Right lobe of liver (tissue), 6 donors: ENCODE results near the gene KRTAP5-4. TPM values are rescaled to one million over a fixed set of nuclear protein-coding genes. Genes with fewer than 3 reads are reported as not detected.
"Not testable (repeated sequence)": the region's sequence is repeated elsewhere in the genome, so short reads cannot be mapped to it uniquely, and the experiment has no call there.

ENCODE experiments used
- ATAC-seq, 4 donors: fragments of 200-7000 bp; cut with Tn5 transposase; one replicate each; pipeline ENCODE4 v1.9.1; 2020; ENCODE audit warnings: mild to moderate bottlenecking in 4 of 4, moderate library complexity in 4 of 4
- DNase-seq, 3 donors: peaks; one replicate each; pipeline ENCODE4 v3.0.0-alpha.2; 2020
- H3K27ac ChIP-seq, 3 donors: fragments of 200-600 bp; one replicate each; pipeline ENCODE4 v1.8.0; 2022
- H3K27me3 ChIP-seq, 2 donors: fragments of 200-600 bp; one replicate each; pipeline ENCODE4 v1.8.0; 2022
- H3K36me3 ChIP-seq, 4 donors: fragments of 200-600 bp; sonication (generic) in 1 of 4; one replicate each; pipeline versions ENCODE4 v1.5.1 to v1.8.0; 2017 to 2022; ENCODE audit warnings: control low read depth in 1 of 4
- H3K4me1 ChIP-seq, 4 donors: fragments of 200-600 bp; sonication (generic) in 1 of 4; one replicate each; pipeline versions ENCODE4 v1.5.1 to v1.8.0; 2017 to 2022; ENCODE audit warnings: control low read depth in 1 of 4
- H3K4me3 ChIP-seq, 3 donors: fragments of 200-600 bp; one replicate each; pipeline ENCODE4 v1.8.0; 2022
- H3K9me3 ChIP-seq, 4 donors: fragments of 200-600 bp; sonication (generic) in 1 of 4; one replicate each; pipeline versions ENCODE4 v1.5.1 to v1.8.0; 2017 to 2022; ENCODE audit warnings: control low read depth in 1 of 4
- POLR2A ChIP-seq: fragments of 450-650 bp; IDR thresholded peaks from one replicate; pipeline ENCODE4 v1.6.1; 2017; ENCODE audit warnings: antibody characterized with exemption, mild to moderate bottlenecking
- WGBS: methylation state at CpG from one replicate; pipeline ENCODE4 v1.1.6; 2018; ENCODE audit warnings: low coverage, low lambda C conversion rate; ENCODE audit not compliant: insufficient coverage; ENCODE audit errors: missing lambda C conversion rate; 5-methylcytosine and 5-hydroxymethylcytosine counted together
- intact Hi-C, 2 donors: fragments of 100-400 bp; cut with DNase I; formaldehyde crosslinking; loops; one replicate each; pipeline versions ENCODE4 v1.11.2 to v1.14.1; 2022
- total RNA-seq, 6 experiments: library from RNA; depleted of rRNA in 2 of 6; stranded (reverse); fragments of >200 nt in 2 of 6; fragmentation: NEBNext Ultra II Directional in 3 of 6; extraction: Animal tissue kit (Norgen Biotek cat#: 25700) in 3 of 6; gene quantifications; one replicate each; pipeline versions ENCODE4 v1.1.0 to v1.2.4, GENCODE V29; 2016 to 2023
- TF ChIP-seq, protein P1 (sequence below), 4 donors: fragments of 200-600 bp in 3 of 4; fragments of 450-650 bp in 1 of 4; IDR thresholded peaks; one replicate each; pipeline versions ENCODE4 v1.5.1 to v1.8.0; 2016 to 2022; ENCODE audit warnings: antibody characterized with exemption in 4 of 4, mild to moderate bottlenecking in 2 of 4
- donor health status: DM: no; HTN: yes; CAD: no.
- donor health status: DM: no; HTN: no; CAD: no.
- donor health status: DM: no; HTN: no; CAD: no.
- donor health status: DM: no; HTN: yes; CAD: no.
- donor health status: DM: no; HTN: yes; CAD: no.

Gene KRTAP5-4
- total RNA-seq, 6 experiments from 2014 or later, result not detected

DNA sequence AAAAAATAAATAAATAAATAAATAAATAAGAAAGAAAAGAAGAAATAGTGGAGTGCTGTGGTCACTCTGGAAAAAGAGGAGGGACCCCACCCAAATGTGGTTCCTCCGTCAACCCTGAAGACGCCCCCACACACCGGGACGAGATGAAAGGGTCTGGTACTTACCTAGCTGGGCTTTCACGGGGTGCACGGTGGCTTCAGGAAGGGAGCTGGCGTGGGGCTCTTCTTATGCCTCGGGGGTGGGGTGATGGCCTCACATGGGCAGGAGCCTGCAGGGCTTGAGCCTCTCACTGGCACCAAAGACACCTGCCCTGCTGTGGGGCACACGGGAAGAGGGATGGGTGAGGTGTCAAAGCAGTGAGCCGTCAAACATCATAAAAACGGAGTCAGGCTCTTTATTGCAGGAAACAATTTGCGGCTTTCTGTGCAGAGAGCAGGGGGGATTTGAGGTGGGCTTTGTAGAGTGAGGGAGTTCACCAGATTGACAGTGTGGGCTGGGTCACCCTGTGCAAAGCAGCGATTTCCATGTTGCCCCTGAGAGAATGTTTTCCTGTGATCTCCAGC, 47.1 kb upstream of the KRTAP5-4 start:
- WGBS, result 60% methylated on average over 11 of the region's 13 CpGs
- intact Hi-C loops, result no loop called here
- H3K9me3 ChIP-seq, result no peaks in the 10 kb centered on the region
- no peak for ATAC-seq
- TF ChIP-seq POLR2A, result peak; percentile 0
- TF ChIP-seq, protein P1, sequence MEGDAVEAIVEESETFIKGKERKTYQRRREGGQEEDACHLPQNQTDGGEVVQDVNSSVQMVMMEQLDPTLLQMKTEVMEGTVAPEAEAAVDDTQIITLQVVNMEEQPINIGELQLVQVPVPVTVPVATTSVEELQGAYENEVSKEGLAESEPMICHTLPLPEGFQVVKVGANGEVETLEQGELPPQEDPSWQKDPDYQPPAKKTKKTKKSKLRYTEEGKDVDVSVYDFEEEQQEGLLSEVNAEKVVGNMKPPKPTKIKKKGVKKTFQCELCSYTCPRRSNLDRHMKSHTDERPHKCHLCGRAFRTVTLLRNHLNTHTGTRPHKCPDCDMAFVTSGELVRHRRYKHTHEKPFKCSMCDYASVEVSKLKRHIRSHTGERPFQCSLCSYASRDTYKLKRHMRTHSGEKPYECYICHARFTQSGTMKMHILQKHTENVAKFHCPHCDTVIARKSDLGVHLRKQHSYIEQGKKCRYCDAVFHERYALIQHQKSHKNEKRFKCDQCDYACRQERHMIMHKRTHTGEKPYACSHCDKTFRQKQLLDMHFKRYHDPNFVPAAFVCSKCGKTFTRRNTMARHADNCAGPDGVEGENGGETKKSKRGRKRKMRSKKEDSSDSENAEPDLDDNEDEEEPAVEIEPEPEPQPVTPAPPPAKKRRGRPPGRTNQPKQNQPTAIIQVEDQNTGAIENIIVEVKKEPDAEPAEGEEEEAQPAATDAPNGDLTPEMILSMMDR (IDR thresholded peaks at IDR 0.05), result no peak
- peak in 1 of 3 donors; percentile 46 for DNase-seq
- H3K4me3 ChIP-seq, result no peak overlapping the region
- H3K27ac ChIP-seq, result peak overlapping the region; percentile 75 to 90 (median 83)
- H3K36me3 ChIP-seq, result peaks cover 0 to 5% (median 0%) of the 10 kb centered on the region in 4 donors
- H3K27me3 ChIP-seq, result no peaks in the 10 kb centered on the region
- H3K4me1 ChIP-seq, result peaks cover 0 to 52% (median 6%) of the 10 kb centered on the region in 4 donors

DNA sequence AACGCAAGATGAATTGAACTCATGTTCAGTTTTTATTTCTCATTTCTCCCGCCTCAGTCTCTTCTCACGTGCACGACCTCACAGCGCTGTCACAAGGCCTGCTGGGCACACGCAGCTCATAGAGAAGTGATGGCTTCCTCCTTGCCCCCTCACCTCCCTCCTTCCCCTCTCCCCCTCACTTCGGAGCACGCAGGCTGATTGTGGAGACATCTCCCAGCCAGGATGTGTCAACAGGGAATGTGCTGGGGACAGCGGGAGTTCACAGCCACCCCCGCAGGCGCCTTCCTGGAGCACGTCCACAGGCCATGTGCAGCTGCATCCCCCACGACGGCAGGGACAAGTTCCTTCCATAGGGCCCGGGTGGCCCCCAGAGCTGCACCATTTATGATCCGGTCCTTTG, 46.0 kb upstream of the KRTAP5-4 start:
- 27% methylated on average over 14 of the region's 16 CpGs for WGBS
- ATAC-seq, result peak; percentile 26 to 64 (median 46)

DNA sequence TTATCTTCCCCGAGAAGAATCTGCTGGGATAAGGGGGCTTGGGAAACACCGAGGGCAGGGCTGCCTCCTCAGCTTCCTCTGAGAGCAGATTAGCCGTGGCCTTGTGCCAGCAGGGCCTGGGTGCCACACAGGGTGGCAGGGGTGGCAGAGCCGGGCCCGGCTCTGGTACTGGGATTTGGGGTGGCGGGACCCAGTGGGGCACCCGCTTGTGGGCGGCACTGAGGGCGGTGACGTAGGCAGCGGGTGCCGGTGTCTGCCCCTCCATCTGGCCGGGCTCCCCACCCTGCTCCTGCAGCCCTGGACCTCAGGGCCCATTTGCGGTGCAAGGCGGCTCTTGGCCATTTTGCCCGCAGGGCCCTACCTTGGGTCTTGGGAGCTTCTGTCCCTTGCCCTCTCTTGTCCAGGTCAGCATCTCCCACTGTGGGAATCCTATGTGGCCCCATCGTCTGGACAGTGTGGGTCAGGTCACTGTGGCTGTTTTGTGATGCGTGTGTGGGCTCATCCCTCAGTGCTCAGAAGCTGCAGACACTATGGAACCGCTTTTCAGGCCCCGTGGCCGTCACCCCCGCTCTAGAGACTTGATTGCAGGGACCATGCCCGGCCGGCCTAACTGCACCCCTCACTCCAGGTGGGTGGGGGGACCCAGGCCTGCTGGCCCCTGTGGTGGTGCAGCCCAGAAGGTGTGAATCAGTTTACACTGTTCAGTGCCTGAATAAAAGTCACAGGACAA, 45.3 kb upstream of the KRTAP5-4 start:
- no peaks in the 10 kb centered on the region for H3K27me3 ChIP-seq
- peak overlapping the region; percentile 75 to 90 (median 83) for H3K27ac ChIP-seq
- TF ChIP-seq, protein P1 (IDR thresholded peaks at IDR 0.05), result no peak
- TF ChIP-seq POLR2A, result peak; percentile 35
- H3K36me3 ChIP-seq, result peaks cover 0 to 5% (median 0%) of the 10 kb centered on the region in 4 donors
- WGBS, result 35% methylated on average over 6 of the region's 24 CpGs
- H3K4me1 ChIP-seq, result peaks cover 0 to 35% (median 6%) of the 10 kb centered on the region in 4 donors
- intact Hi-C loops, result no loop called here
- H3K4me3 ChIP-seq, result peak overlapping the region; percentile 7 to 51 (median 42)
- peak; percentile 12 to 47 (median 23) for ATAC-seq
- peak; percentile 67 to 78 (median 73) for DNase-seq
- H3K9me3 ChIP-seq, result no peaks in the 10 kb centered on the region

More for the DNA sequence above, 46.0 kb upstream of the KRTAP5-4 start:
- Histone ChIP-seq H3K27me3 (no peaks in the 10 kb centered on the region), H3K27ac (peak overlapping the region; percentile 75 to 90 (median 83)), H3K4me1 (peaks cover 0 to 41% (median 6%) of the 10 kb centered on the region in 4 donors), H3K4me3 (peak overlapping the region in 2 of 3 donors; percentile 42 to 51), H3K9me3 (no peaks in the 10 kb centered on the region), H3K36me3 (peaks cover 0 to 5% (median 0%) of the 10 kb centered on the region in 4 donors)
- peak; percentile 72 to 87 (median 84) for DNase-seq
- intact Hi-C loops, result no loop called here
- TF ChIP-seq, protein P1 (IDR thresholded peaks at IDR 0.05), result no peak
- TF ChIP-seq POLR2A, result peak; percentile 18

DNA sequence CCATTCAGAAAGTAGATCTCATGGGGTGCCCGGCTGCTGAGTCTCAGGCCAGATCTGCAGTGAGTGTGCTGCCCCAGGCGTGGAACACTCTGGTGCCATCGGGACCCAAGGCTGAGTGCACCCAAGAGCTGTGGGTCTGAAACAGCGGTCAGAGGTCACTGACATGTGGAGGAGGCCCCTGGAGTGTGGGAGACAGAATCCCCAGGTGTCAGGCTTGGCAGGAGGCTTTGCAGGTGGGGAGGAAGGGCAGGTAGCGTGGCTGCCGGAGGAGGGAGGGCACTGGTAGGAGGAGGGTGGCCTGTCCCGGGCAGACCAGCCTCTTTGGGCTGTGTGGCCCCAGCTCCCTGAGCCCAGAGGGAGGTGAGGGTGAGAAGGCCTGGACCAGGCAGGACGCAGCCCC, 43.4 kb upstream of the KRTAP5-4 start:
- TF ChIP-seq, protein P1 (IDR thresholded peaks at IDR 0.05), result no peak
- peak; percentile 52 for TF ChIP-seq POLR2A
- WGBS, result 37% methylated on average over 2 of the region's 8 CpGs
- peak; percentile 2 to 60 (median 6) for ATAC-seq
- DNase-seq, result peak in 2 of 3 donors; percentile 86 to 90
- Histone ChIP-seq H3K9me3 (no peaks in the 10 kb centered on the region), H3K4me1 (peaks cover 0 to 32% (median 6%) of the 10 kb centered on the region in 4 donors), H3K4me3 (peak overlapping the region in 2 of 3 donors; percentile 38 to 50), H3K27me3 (no peaks in the 10 kb centered on the region), H3K36me3 (peaks cover 0 to 5% (median 0%) of the 10 kb centered on the region in 4 donors), H3K27ac (peak overlapping the region in 2 of 3 donors; percentile 60 to 76)
- intact Hi-C loops, result no loop called here

DNA sequence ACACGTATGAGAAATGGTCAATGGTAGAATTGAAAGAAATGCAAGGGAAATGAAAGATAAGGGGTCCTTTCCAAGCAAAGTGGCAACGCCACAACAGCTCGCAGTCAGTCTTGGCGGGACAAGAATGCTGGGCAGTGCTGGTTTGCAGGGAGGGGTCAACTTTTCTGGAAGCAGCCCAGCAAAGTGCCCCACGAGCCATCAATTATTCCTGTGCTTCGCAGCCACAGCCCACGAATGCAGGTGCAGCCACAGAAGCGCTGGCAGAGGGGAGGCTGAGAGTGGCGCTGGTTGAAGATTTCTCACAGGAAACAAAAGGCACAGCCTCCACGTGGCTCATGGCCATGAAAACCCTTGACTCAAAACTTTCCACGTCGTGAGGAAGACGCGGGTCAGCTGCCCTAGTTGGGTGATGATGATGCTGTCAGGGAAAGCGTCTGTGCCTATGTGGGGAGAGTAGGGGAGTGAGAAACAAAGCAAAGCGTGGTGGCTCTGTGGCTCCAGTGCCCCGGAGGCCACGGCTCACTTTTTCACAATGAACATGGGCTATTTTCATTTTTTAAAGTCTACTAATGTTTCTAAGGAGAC, 40.9 kb upstream of the KRTAP5-4 start:
- Histone ChIP-seq H3K4me1 (peaks cover 0 to 17% (median 2%) of the 10 kb centered on the region in 4 donors), H3K27ac (peak overlapping the region; percentile 29 to 47 (median 47)), H3K4me3 (peak overlapping the region in 1 of 3 donors; percentile 21)
- WGBS, result 19% methylated on average over 11 of the region's 18 CpGs
- ATAC-seq, result peak in 3 of 4 donors; percentile 1 to 30 (median 24)
- H3K36me3 ChIP-seq, H3K9me3 ChIP-seq, H3K27me3 ChIP-seq, intact Hi-C loops: not testable (repeated sequence)
- DNase-seq, result peak in 1 of 3 donors; percentile 55
